ENCODE results near the gene PDE8A.

DNA sequence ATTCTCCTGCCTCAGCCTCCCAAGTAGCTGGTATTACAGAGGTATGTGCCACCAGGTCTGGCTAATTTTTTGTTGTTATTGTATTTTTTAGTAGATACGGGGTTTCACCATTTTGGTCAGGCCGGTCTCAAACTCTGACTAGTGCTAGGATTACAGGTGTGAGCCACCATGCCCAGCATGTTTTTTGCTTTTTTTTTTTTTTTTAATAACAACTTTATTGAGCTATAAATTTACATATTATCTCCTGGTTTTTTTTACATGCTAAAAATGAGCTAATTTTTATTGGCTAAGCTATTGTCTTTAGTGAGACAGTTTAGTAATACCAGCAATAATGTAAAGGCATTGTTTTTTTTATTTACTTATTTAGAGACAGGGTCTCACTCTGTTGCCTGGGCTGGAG, 105.2 kb downstream of the PDE8A start:
- TF ChIP-seq EZH2phosphoT487 (IDR thresholded peaks at IDR 0.05; ENCODE audit: low read length) = no peak
- TF ChIP-seq, protein P1, sequence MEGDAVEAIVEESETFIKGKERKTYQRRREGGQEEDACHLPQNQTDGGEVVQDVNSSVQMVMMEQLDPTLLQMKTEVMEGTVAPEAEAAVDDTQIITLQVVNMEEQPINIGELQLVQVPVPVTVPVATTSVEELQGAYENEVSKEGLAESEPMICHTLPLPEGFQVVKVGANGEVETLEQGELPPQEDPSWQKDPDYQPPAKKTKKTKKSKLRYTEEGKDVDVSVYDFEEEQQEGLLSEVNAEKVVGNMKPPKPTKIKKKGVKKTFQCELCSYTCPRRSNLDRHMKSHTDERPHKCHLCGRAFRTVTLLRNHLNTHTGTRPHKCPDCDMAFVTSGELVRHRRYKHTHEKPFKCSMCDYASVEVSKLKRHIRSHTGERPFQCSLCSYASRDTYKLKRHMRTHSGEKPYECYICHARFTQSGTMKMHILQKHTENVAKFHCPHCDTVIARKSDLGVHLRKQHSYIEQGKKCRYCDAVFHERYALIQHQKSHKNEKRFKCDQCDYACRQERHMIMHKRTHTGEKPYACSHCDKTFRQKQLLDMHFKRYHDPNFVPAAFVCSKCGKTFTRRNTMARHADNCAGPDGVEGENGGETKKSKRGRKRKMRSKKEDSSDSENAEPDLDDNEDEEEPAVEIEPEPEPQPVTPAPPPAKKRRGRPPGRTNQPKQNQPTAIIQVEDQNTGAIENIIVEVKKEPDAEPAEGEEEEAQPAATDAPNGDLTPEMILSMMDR (IDR thresholded peaks at IDR 0.05; ENCODE audit: low read length) = no peak
